ENCODE measurements around the gene ARVCF.

GRCh38 chr22:20037419-20037818 lies 20.8 kb upstream of the ARVCF start:
- TF ChIP-seq CTCF (conservative IDR thresholded peaks at IDR 0.05 in 1 of 2, IDR thresholded peaks at IDR 0.05 in 1 of 2; ENCODE audit: extremely low read depth in 1 of 2, insufficient read depth in 1 of 2, low read depth in 1 of 2, low read length in 2 of 2) = no peak
- TF ChIP-seq EZH2 (IDR thresholded peaks at IDR 0.05; ENCODE audit: borderline replicate concordance, low read length) = no peak

All from mammary epithelial cell (primary cell).